GM23248 (cell line): ENCODE data around the gene SLC2A9. TPM values are rescaled to one million over a fixed set of nuclear protein-coding genes. Genes with fewer than 3 reads are reported as not detected.

ENCODE experiments used
- DNase-seq: peaks from one replicate; pipeline ENCODE4 v3.0.0-alpha.2; 2015
- H2AFZ ChIP-seq: fragments of 200-600 bp; sonication (generic); 2 replicates; pipeline ENCODE4 v1.6.1; 2016; ENCODE audit warnings: antibody characterized with exemption
- H3F3A ChIP-seq: fragments of 200-600 bp; sonication (generic); 2 replicates; pipeline ENCODE4 v1.6.1; 2016; ENCODE audit warnings: mild to moderate bottlenecking, antibody characterized with exemption, mixed run types; ENCODE audit not compliant: insufficient read depth
- H3K27ac ChIP-seq: fragments of 200-600 bp; sonication (generic); 2 replicates; pipeline ENCODE4 v1.5.1; 2016; ENCODE audit warnings: mild to moderate bottlenecking
- H3K27me3 ChIP-seq: fragments of 200-600 bp; sonication (generic); replicated peaks from 2 replicates; pipeline ENCODE4 v1.6.1; 2016; ENCODE audit warnings: mild to moderate bottlenecking; ENCODE audit not compliant: insufficient read depth
- H3K36me3 ChIP-seq: fragments of 200-600 bp; sonication (generic); 2 replicates; pipeline ENCODE4 v1.6.1; 2016; ENCODE audit warnings: low read depth, mild to moderate bottlenecking
- H3K4me1 ChIP-seq: fragments of 200-600 bp; sonication (generic); 2 replicates; pipeline ENCODE4 v1.6.1; 2016; ENCODE audit warnings: mild to moderate bottlenecking; ENCODE audit not compliant: insufficient read depth
- H3K4me2 ChIP-seq: fragments of 200-600 bp; sonication (generic); one replicate; pipeline ENCODE4 v1.6.1; 2016; ENCODE audit warnings: mild to moderate bottlenecking; ENCODE audit not compliant: unreplicated experiment
- H3K4me3 ChIP-seq: fragments of 200-600 bp; sonication (generic); 2 replicates; pipeline ENCODE4 v1.5.1; 2016; ENCODE audit warnings: mild to moderate bottlenecking
- H3K79me2 ChIP-seq: fragments of 200-600 bp; sonication (generic); 2 replicates; pipeline ENCODE4 v1.6.1; 2016; ENCODE audit warnings: mild to moderate bottlenecking; ENCODE audit not compliant: insufficient read depth
- H3K9ac ChIP-seq: fragments of 200-600 bp; sonication (generic); 2 replicates; pipeline ENCODE4 v1.6.1; 2016; ENCODE audit warnings: mild to moderate bottlenecking
- H3K9me2 ChIP-seq: fragments of 200-600 bp; sonication (generic); 2 replicates; pipeline ENCODE4 v1.6.1; 2016; ENCODE audit warnings: mixed run types, mild to moderate bottlenecking, moderate library complexity; ENCODE audit not compliant: insufficient read depth
- H3K9me3 ChIP-seq: fragments of 200-600 bp; sonication (generic); one replicate; pipeline ENCODE4 v1.6.1; 2017; ENCODE audit warnings: low read depth
- H4K20me1 ChIP-seq: fragments of 200-600 bp; sonication (generic); 2 replicates; pipeline ENCODE4 v1.6.0; 2016; ENCODE audit not compliant: insufficient read depth
- EZH2 ChIP-seq: fragments of 200-600 bp; sonication (generic); IDR thresholded peaks from 2 replicates; pipeline ENCODE4 v1.6.1; 2018; ENCODE audit warnings: antibody characterized with exemption, mild to moderate bottlenecking; ENCODE audit not compliant: insufficient read depth, poor library complexity, severe bottlenecking
- EZH2phosphoT487 ChIP-seq: fragments of 200-600 bp; sonication (generic); IDR thresholded peaks from 2 replicates; pipeline ENCODE4 v1.6.1; 2018; ENCODE audit warnings: antibody characterized with exemption, moderate library complexity, mild to moderate bottlenecking, low read depth; ENCODE audit not compliant: insufficient read depth
- WGBS, 2 experiments: methylation state at CpG; one replicate each; pipeline ENCODE4 v1.1.6; 2015 to 2017; ENCODE audit warnings: low lambda C conversion rate in 2 of 2, low coverage in 1 of 2; ENCODE audit errors: missing lambda C conversion rate in 2 of 2; 5-methylcytosine and 5-hydroxymethylcytosine counted together
- in situ Hi-C: fragments of 300-500 bp; cut with MboI; formaldehyde crosslinking; loops from 2 replicates; pipeline ENCODE4 v1.15.0; 2020
- polyA plus RNA-seq: library from polyadenylated mRNA; unstranded; fragments of >200 nt; fragmentation: Nextera tagmentation; extraction: Ambion mirVana; gene quantifications from 2 replicates; pipeline ENCODE4 v1.2.1, GENCODE V29; 2016
- total RNA-seq: library from RNA; depleted of rRNA; stranded (reverse); fragments of >200 nt; shearing (Covaris generic); gene quantifications from 2 replicates; pipeline ENCODE4 v1.2.3, GENCODE V29; 2014

Gene SLC2A9
- total and polyA plus RNA-seq, 2 experiments from 2014 or later: 2.8 to 3.5 TPM

DNA sequence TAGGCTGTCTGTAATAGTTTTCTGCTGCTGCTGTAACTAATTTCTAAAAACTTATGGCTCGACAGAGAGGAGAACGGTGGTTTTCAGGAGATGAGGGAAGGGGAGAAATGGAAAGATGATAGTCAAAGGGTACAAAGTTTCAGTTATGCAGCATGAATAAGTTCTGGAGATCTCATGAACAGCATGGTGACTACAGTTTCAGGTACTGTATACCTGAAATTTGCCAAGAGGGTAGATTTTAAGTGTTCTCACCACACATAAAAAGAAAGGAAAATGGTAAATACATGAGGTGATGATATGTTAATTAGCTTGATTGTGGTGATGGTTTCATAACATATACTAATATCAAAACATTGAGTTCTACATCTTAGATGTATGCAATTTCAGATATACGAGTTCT is 205.0 kb downstream of the SLC2A9 start:
- no peak overlapping the region for H3K9ac ChIP-seq
- H3K9me2 ChIP-seq: no peaks in the 10 kb centered on the region
- H3K27ac ChIP-seq: no peak overlapping the region
- no peaks in the 10 kb centered on the region for H3K79me2 ChIP-seq
- no peak for DNase-seq
- in situ Hi-C loops: no loop called here
- no peak overlapping the region for H3K4me3 ChIP-seq
- peaks cover 4% of the 10 kb centered on the region; the same call in 1 of the 2 replicates for H3K27me3 ChIP-seq
- WGBS, 2 experiments: 40 to 44% methylated on average over 3 of the region's 3 CpGs
- no peak overlapping the region for H3K4me2 ChIP-seq
- peaks cover 10% of the 10 kb centered on the region for H3K4me1 ChIP-seq
- no peaks in the 10 kb centered on the region for H4K20me1 ChIP-seq
- no peaks in the 10 kb centered on the region for H3K36me3 ChIP-seq
- H3F3A ChIP-seq: peaks cover 4% of the 10 kb centered on the region; the same call in 1 of the 2 replicates
- TF ChIP-seq EZH2phosphoT487: no peak
- TF ChIP-seq EZH2: no peak
- no peaks in the 10 kb centered on the region for H3K9me3 ChIP-seq
- no peak overlapping the region for H2AFZ ChIP-seq

DNA sequence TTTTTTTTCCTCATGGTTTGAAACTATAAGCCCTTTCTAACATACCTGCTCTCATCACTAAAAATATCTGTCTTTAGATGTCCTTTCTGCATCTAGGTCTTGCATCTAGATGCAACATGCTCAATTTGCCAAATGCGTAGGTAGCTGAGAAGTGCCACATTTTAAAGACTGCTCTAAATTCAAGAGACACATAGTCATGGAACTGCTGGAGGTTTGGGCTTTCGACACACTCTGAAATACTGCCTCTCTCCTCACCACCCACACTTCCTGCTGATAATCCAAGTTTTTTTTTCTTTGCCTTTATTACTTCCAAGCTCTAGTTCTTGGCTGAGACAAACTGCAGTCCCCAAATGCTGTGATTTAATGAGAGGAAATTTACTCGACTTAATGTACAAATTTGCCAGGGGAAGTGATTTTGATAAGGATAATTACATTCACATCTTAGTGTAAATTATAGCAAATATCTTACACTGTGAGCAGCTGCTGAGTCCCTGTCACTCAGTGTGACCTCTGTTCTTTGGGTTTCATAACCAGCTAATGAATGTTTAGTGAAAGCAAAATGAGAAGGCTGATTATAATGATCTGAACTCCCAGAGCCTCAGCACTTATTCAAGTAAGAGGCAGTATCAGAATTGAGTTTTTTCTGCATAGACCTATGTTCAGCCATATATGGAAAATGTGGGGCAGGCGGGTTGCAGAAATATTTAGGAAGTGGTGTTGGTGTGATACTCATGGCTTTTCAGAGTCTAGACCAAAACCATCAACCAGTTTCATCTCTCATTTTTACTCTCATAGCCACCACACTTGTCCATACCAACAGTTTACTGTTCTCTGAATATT is 208.6 kb downstream of the SLC2A9 start:
- TF ChIP-seq EZH2: no peak
- TF ChIP-seq EZH2phosphoT487: no peak
- in situ Hi-C loops: no loop called here
- Histone ChIP-seq H3K36me3 (no peaks in the 10 kb centered on the region), H3F3A (peaks cover 4% of the 10 kb centered on the region; the same call in 1 of the 2 replicates), H3K9ac (no peak overlapping the region), H3K4me3 (no peak overlapping the region), H3K9me2 (no peaks in the 10 kb centered on the region), H3K4me1 (peaks cover 10% of the 10 kb centered on the region), H3K4me2 (peak overlapping the region; percentile 49), H4K20me1 (no peaks in the 10 kb centered on the region), H3K27ac (no peak overlapping the region), H2AFZ (no peak overlapping the region), H3K79me2 (no peaks in the 10 kb centered on the region), H3K9me3 (no peaks in the 10 kb centered on the region), H3K27me3 (peaks cover 11% of the 10 kb centered on the region; the same call in 1 of the 2 replicates)
- 6 to 10% methylated on average over 4 of the region's 4 CpGs for WGBS, 2 experiments
- peak; percentile 70 for DNase-seq

- H3K27me3 ChIP-seq: peaks cover 11% of the 10 kb centered on the region; the same call in 1 of the 2 replicates
- H2AFZ ChIP-seq: no peak overlapping the region
- H3F3A ChIP-seq: peaks cover 4% of the 10 kb centered on the region; the same call in 1 of the 2 replicates
- H3K27ac ChIP-seq: no peak overlapping the region
- H3K36me3 ChIP-seq: no peaks in the 10 kb centered on the region
- no peaks in the 10 kb centered on the region for H4K20me1 ChIP-seq
- peaks cover 10% of the 10 kb centered on the region for H3K4me1 ChIP-seq
- no peak overlapping the region for H3K4me3 ChIP-seq
- no peak overlapping the region for H3K9ac ChIP-seq
- DNase-seq: no peak
- WGBS, 2 experiments: 53 to 64% methylated on average over 3 of the region's 3 CpGs
- H3K9me3 ChIP-seq: no peaks in the 10 kb centered on the region
- H3K79me2 ChIP-seq: no peaks in the 10 kb centered on the region
- TF ChIP-seq EZH2phosphoT487 (no peak), EZH2 (no peak)
- in situ Hi-C loops: no loop called here
- no peaks in the 10 kb centered on the region for H3K9me2 ChIP-seq
- no peak overlapping the region for H3K4me2 ChIP-seq
Observed at GRCh38 chr4:9811806-9812205, 209.5 kb downstream of the SLC2A9 start.

GRCh38 chr4:9808077-9808476 is 213.2 kb downstream of the SLC2A9 start:
- Histone ChIP-seq H3K4me1 (peaks cover 8% of the 10 kb centered on the region), H3K9me3 (no peaks in the 10 kb centered on the region), H3K36me3 (no peaks in the 10 kb centered on the region), H3K27me3 (peaks cover 7% of the 10 kb centered on the region; the same call in 1 of the 2 replicates), H3K9me2 (no peaks in the 10 kb centered on the region), H3K79me2 (no peaks in the 10 kb centered on the region), H3K9ac (no peak overlapping the region), H3K4me2 (no peak overlapping the region), H3K4me3 (no peak overlapping the region), H3K27ac (no peak overlapping the region), H4K20me1 (no peaks in the 10 kb centered on the region), H2AFZ (no peak overlapping the region), H3F3A (peaks cover 4% of the 10 kb centered on the region; the same call in 1 of the 2 replicates)
- WGBS, 2 experiments: 75 to 76% methylated on average over 5 of the region's 5 CpGs
- no peak for DNase-seq
- TF ChIP-seq EZH2phosphoT487: no peak
- no peak for TF ChIP-seq EZH2
- in situ Hi-C loops: no loop called here
